HG02970 (cell line): ENCODE measurements around the gene FAHD1.

Experiments
- ATAC-seq: cut with Tn5 transposase; IDR thresholded peaks from one replicate; pipeline ENCODE4 v1.9.1; 2021; ENCODE audit warnings: mild to moderate bottlenecking, moderate library complexity, moderate number of reproducible peaks; ENCODE audit not compliant: unreplicated experiment, low FRiP score

FAHD1 gene

GRCh38 chr16:1826691-1827573 is at the start of gene FAHD1, which contains the start of gene HAGH:
FAHD1 (plus strand) TSS chr16:1827206; CDS start chr16:1827239, 33 bp downstream.
HAGH (minus strand) TSS chr16:1826825; CDS start chr16:1826787, 38 bp downstream.
- ATAC-seq: peak; percentile 84

GRCh38 chr16:1777375-1778199 is 49.4 kb upstream of the FAHD1 start:
- no peak for ATAC-seq

GRCh38 chr16:1778200-1779179 is 48.5 kb upstream of the FAHD1 start:
- ATAC-seq: no peak

- ATAC-seq: no peak
Observed at GRCh38 chr16:1779234-1779701, 47.7 kb upstream of the FAHD1 start.

GRCh38 chr16:1779741-1780676 is 47.0 kb upstream of the FAHD1 start:
- no peak for ATAC-seq

GRCh38 chr16:1780677-1781072 is 46.3 kb upstream of the FAHD1 start:
- no peak for ATAC-seq

GRCh38 chr16:1781254-1781653 is 45.8 kb upstream of the FAHD1 start:
- no peak for ATAC-seq

- peak; percentile 1 for ATAC-seq
Observed at GRCh38 chr16:1781758-1782407, 45.1 kb upstream of the FAHD1 start.

- ATAC-seq: peak; percentile 83
Observed at GRCh38 chr16:1782408-1783264, 44.4 kb upstream of the FAHD1 start, which contains the start of the genes NUBP2 and SPSB3. NUBP2 (plus strand) TSS chr16:1782960; CDS start chr16:1783021, 61 bp downstream. SPSB3 (minus strand) TSS chr16:1782571; CDS start chr16:1781483, 1,088 bp downstream.

GRCh38 chr16:1784977-1785845 is 41.8 kb upstream of the FAHD1 start:
- ATAC-seq: no peak

GRCh38 chr16:1785846-1786170 is 41.2 kb upstream of the FAHD1 start:
- ATAC-seq: no peak

- ATAC-seq: no peak
Observed at GRCh38 chr16:1786242-1787055, 40.6 kb upstream of the FAHD1 start.

- no peak for ATAC-seq
Observed at GRCh38 chr16:1787056-1787321, 40.0 kb upstream of the FAHD1 start.

GRCh38 chr16:1787322-1788094 is 39.5 kb upstream of the FAHD1 start:
- no peak for ATAC-seq

- no peak for ATAC-seq
Observed at GRCh38 chr16:1788095-1788707, 38.8 kb upstream of the FAHD1 start.
